IPS DF 6.9 (cell line): ENCODE data around the gene OSGEPL1.
"Not testable (repeated sequence)": the region's sequence is repeated elsewhere in the genome, so short reads cannot be mapped to it uniquely, and the experiment has no call there.

ENCODE experiments used
- DNase-seq: peaks from one replicate; pipeline ENCODE4 v3.0.0-alpha.2; 2013; ENCODE audit warnings: low read depth, low spot score
- H3K27ac ChIP-seq: one replicate; pipeline ENCODE4 v1.5.1; 2013; ENCODE audit warnings: low read length, control low read depth
- H3K27me3 ChIP-seq: 2 replicates; pipeline ENCODE4 v1.6.1; 2013; ENCODE audit warnings: mild to moderate bottlenecking, low read length; ENCODE audit not compliant: control insufficient read depth, insufficient read depth
- H3K36me3 ChIP-seq: 2 replicates; pipeline ENCODE4 v1.6.1; 2013; ENCODE audit warnings: low read length; ENCODE audit not compliant: control insufficient read depth, insufficient read depth
- H3K4me1 ChIP-seq: 2 replicates; pipeline ENCODE4 v1.6.1; 2013; ENCODE audit warnings: low read length; ENCODE audit not compliant: control insufficient read depth, insufficient read depth
- H3K4me3 ChIP-seq: 2 replicates; pipeline ENCODE4 v1.5.1; 2013; ENCODE audit warnings: mild to moderate bottlenecking, low read length
- H3K9me3 ChIP-seq: 2 replicates; pipeline ENCODE4 v1.6.1; 2013; ENCODE audit warnings: low read length, inconsistent platforms; ENCODE audit not compliant: control insufficient read depth, insufficient read depth
- WGBS: extraction: QIAGEN DNeasy Blood & Tissue Kit; methylation state at CpG from one replicate; pipeline ENCODE4 v1.1.7; 2013; ENCODE audit warnings: mixed read lengths, missing lambda C conversion rate; ENCODE audit not compliant: insufficient read length, insufficient coverage; 5-methylcytosine and 5-hydroxymethylcytosine counted together

The OSGEPL1 gene

DNA sequence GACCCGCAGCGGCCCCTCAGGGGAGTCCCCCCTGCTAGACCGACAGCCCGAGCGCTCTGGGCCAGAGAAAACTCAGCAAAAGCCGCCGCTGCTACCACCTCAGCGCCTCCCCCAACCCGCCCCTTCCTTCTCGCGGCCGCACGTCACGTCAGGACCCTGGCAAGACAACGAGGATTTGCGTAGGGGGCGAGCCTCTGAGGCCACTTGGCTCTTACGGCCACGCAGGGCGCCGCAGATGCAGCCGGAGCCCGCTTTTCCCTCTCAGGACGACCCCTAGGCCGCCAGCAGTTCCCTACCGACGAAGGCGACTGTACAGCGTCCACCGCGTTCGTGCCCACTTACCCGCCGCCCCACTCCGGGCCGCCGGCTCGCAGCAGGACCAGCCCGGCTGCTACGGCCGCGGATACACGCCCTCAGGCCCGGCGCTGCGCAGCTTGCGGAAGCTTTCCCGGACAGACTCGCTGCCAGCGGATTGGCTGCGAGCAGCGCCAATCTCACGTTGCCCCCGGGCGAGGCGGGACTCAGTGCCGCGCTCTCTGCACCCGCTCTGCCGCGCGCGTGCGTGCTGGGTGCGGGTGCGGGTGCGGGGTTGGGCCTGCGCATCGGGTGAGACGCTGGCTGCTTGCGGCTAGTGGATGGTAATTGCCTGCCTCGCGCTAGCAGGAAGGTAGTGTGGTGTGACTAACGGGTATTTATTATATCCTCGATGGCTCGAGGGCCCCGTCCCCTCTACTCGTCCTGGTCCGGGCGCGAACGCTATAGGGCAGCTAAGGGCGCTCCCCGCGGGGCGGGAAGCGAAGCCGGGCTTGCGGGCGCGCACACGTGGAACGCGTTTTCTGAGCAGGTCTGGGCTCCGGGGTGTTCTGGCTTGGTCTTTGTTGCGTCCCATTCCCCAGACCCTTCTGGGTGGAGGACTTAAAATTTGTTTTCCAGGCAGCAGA is 21.6 kb upstream of the OSGEPL1 start, which contains the start of the genes ORMDL1 and PMS1:
TSS of gene ORMDL1 (minus strand) at position 413 of the 941 bp plus-strand sequence. CDS start 1,744 bp downstream, outside the sequence.
TSS of gene PMS1 (plus strand) at position 524 of the 941 bp plus-strand sequence. CDS start 7,360 bp downstream, outside the sequence.
- H3K4me1 ChIP-seq, result no peaks in the 10 kb centered on the region
- no peaks in the 10 kb centered on the region for H3K27me3 ChIP-seq
- no CpG with 5 or more reads among the region's 96 CpGs for WGBS
- H3K36me3 ChIP-seq, result no peaks in the 10 kb centered on the region; the same call in 1 of the 2 replicates
- H3K27ac ChIP-seq, result no peak within 1 kb of the TSS
- peak within 1 kb of the TSS; percentile 91; the same call in 1 of the 2 replicates for H3K4me3 ChIP-seq
- no peaks in the 10 kb centered on the region for H3K9me3 ChIP-seq
- peak; percentile 87 for DNase-seq

DNA sequence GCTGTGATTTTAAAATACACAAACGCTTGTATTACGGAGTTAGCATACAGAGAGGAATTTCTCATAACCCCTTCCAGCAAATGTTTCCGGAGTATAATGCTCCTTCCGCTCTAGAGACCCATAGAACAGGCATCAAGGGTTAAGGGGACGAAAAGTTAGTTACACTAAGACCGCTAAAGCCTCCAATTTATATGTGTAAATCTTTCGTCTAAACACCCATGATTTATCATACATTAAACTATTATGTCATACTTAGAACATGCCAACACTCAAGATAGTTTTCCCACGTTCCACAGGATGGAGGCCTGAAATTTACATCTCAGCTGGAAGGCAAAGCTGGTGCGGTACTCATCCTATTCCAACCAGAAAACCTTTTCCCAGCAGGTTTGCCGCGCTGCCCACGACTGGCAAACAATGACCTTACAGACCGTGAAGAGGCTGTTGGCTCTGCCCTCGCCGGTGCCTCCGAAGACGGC is 20.9 kb upstream of the OSGEPL1 start:
- Histone ChIP-seq H3K9me3 (no peaks in the 10 kb centered on the region), H3K4me3 (peak overlapping the region; percentile 91; the same call in 1 of the 2 replicates), H3K27ac (no peak overlapping the region), H3K27me3 (no peaks in the 10 kb centered on the region), H3K36me3 (no peaks in the 10 kb centered on the region; the same call in 1 of the 2 replicates), H3K4me1 (no peaks in the 10 kb centered on the region)
- DNase-seq, result no peak
- no CpG with 5 or more reads among the region's 17 CpGs for WGBS

DNA sequence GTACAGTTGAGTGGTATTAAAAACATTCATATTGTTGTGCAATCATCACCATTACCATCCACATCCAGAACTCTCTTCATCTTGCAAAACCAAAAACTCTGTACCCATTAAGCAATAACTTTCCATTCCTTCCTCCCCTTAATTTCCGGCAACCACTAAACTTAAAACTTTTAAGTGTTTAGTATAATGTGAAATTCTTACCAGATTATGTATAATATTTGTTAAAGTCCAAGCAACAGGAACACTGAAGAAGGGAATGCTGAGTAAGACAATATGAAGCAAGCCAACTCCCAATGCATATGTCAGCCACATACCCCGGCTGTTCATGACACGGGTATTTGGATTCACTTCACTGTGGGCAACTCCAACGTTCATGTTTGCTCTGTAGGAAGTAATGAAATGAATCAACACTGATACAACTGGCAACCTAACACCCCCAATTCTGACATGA is 19.7 kb upstream of the OSGEPL1 start:
- no CpG with 5 or more reads among the region's 4 CpGs for WGBS
- Histone ChIP-seq H3K27ac (no peak overlapping the region), H3K4me3 (no peak overlapping the region), H3K27me3 (no peaks in the 10 kb centered on the region), H3K36me3 (no peaks in the 10 kb centered on the region; the same call in 1 of the 2 replicates), H3K4me1 (no peaks in the 10 kb centered on the region), H3K9me3 (no peaks in the 10 kb centered on the region)
- DNase-seq, result no peak

DNA sequence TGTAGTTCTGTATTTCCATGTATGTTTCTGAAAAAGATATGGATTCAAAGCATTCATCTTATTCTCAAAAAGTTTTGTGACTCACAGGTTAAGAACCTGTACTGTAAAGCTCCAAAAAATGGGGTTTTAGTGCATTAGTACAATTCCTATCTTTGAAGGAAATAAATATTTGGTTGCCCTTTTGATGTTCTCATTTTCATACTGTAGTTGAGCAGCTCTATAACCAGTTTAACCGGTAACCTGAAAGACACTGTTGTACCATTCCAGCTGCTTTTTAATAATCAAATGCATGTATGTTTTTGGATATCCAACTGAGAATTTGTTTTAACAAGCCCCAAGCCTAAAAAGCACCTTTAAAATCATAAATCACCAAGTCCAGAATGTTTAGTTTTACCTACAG is 9.6 kb upstream of the OSGEPL1 start:
- Histone ChIP-seq H3K27me3 (no peaks in the 10 kb centered on the region), H3K36me3 (peaks cover 4% of the 10 kb centered on the region; the same call in 1 of the 2 replicates), H3K4me3 (no peak overlapping the region), H3K9me3 (no peaks in the 10 kb centered on the region), H3K27ac (no peak overlapping the region), H3K4me1 (no peaks in the 10 kb centered on the region)
- DNase-seq, result no peak
- no CpG with 5 or more reads among the region's 1 CpG for WGBS

DNA sequence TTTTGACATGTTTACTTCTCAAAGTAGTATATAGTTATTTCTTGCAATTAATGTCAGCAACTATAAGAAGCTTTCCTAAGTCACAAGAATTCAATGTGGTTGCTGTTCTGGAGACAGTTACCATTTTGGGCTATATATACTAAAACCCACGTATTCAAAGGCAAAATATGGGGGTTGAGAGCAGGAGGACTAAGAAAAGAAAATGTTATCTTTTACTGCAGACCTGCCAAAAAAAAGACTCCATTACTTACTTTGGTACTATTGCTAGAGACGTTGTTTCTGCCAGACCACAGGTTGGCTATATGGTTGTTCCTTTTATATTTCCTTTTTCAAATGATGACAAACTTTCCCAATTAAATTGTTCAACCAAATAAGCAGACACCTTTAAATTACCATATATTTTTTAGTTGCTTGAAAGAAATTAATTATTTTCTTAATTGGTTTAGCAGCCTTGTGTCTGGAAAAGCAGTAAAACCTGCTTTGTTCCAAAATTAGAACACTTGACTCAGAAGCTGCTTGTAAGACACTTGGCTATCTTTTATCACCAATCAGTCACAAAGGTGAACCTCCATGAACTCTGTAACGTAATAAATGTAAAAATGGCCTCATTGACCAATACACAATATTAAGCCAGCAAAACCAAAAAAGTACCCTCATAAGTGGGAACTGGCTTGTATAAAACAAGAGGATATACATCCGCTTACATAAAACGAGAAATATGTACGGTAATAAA is 8.2 kb upstream of the OSGEPL1 start:
- no peak for DNase-seq
- WGBS, result no CpG with 5 or more reads among the region's 6 CpGs
- no peak overlapping the region for H3K4me3 ChIP-seq
- H3K27me3 ChIP-seq, result no peaks in the 10 kb centered on the region
- H3K4me1 ChIP-seq, result no peaks in the 10 kb centered on the region
- H3K9me3 ChIP-seq, result no peaks in the 10 kb centered on the region
- peaks cover 4% of the 10 kb centered on the region; the same call in 1 of the 2 replicates for H3K36me3 ChIP-seq
- no peak overlapping the region for H3K27ac ChIP-seq

GRCh38 chr2:189763908-189764661 is 1.5 kb upstream of the OSGEPL1 start:
- Histone ChIP-seq H3K27ac (no peak overlapping the region), H3K4me3 (no peak overlapping the region), H3K4me1 (no peaks in the 10 kb centered on the region), H3K27me3 (no peaks in the 10 kb centered on the region), H3K9me3 (no peaks in the 10 kb centered on the region), H3K36me3 (no peaks in the 10 kb centered on the region)
- WGBS, result no CpG with 5 or more reads among the region's 4 CpGs
- no peak for DNase-seq

DNA sequence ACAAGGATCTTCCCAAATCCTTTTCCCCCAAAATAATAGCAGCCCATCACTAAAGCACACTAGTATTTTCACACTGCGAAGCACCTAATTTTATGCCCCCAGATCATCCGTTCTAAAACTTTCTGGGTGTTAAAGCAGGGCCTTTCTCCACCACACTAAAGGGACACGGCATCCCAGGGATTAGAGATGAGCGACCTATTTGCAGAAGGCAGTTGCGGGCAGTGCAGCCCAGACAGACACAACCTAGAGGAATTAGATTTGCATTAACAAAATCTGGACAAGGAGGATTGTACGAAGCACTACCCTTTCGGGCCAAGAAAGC is 402 bp downstream of the OSGEPL1 start:
- H3K4me1 ChIP-seq, result no peaks in the 10 kb centered on the region
- no peak overlapping the region for H3K27ac ChIP-seq
- H3K9me3 ChIP-seq, result no peaks in the 10 kb centered on the region
- WGBS, result no CpG with 5 or more reads among the region's 7 CpGs
- no peak for DNase-seq
- H3K4me3 ChIP-seq, result peak overlapping the region; percentile 59; the same call in 1 of the 2 replicates
- H3K36me3 ChIP-seq, result no peaks in the 10 kb centered on the region
- no peaks in the 10 kb centered on the region for H3K27me3 ChIP-seq

GRCh38 chr2:189760154-189760553 is 2.4 kb downstream of the OSGEPL1 start:
- not testable (repeated sequence) for H3K36me3 ChIP-seq, H3K4me1 ChIP-seq, H3K9me3 ChIP-seq, H3K4me3 ChIP-seq, DNase-seq, H3K27me3 ChIP-seq, H3K27ac ChIP-seq
- no CpG with 5 or more reads among the region's 19 CpGs for WGBS

- H3K4me1 ChIP-seq, result no peaks in the 10 kb centered on the region
- H3K27ac ChIP-seq, result no peak overlapping the region
- DNase-seq, result no peak
- H3K36me3 ChIP-seq, result no peaks in the 10 kb centered on the region; the same call in 1 of the 2 replicates
- H3K9me3 ChIP-seq, result no peaks in the 10 kb centered on the region
- H3K4me3 ChIP-seq, result no peak overlapping the region
- no CpG with 5 or more reads among the region's 2 CpGs for WGBS
- H3K27me3 ChIP-seq, result no peaks in the 10 kb centered on the region
Observed at GRCh38 chr2:189756311-189756952, 6.2 kb downstream of the OSGEPL1 start.
